Stimulated activated CD8-positive, alpha-beta memory T cell treated with anti-CD3 and anti-CD28 coated beads, Interleukin-7, amount 100 ng/mL, for 1 hour (primary cell): ENCODE data around the gene SS18L1.

ENCODE experiments used
- DNase-seq, 2 donors: peaks; one replicate each; pipeline ENCODE4 v3.0.0-alpha.2; 2020; ENCODE audit warnings: low read depth in 2 of 2

Gene SS18L1

DNA sequence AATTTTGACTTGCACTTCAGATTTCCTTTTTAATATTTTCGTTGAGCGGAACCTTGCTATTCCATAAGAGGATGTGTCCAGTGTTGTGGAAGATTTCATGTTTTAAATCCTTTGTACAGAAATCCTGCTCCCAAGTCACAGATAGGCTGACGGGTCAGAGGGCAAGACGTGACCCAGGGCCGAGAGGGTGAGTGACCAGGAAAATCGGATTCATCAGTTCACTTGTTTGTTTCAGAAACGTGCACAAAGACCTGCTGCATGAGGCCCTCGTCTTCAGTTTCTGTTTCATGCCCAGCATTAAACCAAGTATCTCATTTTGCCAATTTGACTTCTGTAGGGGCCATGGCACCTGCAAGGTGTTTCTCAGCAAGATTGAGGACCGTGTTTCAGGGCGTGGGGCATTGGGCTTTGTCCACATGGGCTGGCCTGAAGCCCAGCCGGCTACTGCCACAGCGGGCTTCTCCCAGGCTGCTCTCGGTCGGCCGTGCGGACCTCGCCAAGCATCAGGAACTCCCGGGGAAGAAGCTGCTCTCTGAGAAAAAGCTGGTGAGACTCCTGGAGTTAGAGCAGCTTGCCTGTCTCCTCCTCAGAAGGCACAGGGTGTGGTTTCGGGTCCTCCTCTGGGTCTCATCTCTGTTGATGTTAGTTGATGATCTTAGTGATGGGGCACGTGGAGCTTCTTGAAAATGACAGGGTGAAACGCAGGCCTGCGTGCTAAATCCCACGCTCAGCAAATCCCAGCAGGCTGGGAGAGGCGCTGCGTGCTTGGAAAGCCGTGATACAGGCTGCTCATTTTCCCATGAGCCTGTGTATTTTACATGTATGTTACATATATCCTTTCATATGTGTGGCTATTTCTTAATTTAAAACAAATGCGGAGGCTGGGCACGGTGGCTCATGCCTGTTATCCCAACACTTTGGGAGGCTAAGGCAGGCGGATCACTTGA, 49.8 kb downstream of the SS18L1 start:
- no peak for DNase-seq

GRCh38 chr20:62195075-62195405, 51.5 kb downstream of the SS18L1 start:
- DNase-seq = no peak

GRCh38 chr20:62195736-62196135, 52.2 kb downstream of the SS18L1 start:
- no peak for DNase-seq

DNA sequence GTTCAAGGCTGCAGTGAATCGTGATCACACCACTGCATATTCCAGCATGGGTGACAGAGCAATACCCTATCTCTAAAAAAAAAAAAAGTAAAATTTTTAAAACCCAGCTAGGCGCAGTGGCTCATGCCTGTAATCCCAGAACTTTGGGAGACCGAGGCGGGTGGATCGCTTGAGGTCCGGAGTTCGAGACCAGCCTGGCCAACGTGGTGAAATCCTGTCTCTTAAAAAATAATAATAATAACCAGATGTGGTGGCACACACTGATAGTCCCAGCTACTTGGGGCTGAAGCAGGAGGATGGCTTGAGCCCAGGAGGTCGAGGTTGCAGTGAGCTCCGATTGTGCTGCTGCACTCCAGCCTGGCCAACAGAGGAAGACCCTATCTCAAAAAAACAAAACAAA, 52.7 kb downstream of the SS18L1 start:
- no peak for DNase-seq

- DNase-seq = no peak
These were observed 53.7 kb downstream of the SS18L1 start for GRCh38 chr20:62197311-62197710.

- no peak for DNase-seq
These were observed 54.2 kb downstream of the SS18L1 start for GRCh38 chr20:62197801-62198200.

DNA sequence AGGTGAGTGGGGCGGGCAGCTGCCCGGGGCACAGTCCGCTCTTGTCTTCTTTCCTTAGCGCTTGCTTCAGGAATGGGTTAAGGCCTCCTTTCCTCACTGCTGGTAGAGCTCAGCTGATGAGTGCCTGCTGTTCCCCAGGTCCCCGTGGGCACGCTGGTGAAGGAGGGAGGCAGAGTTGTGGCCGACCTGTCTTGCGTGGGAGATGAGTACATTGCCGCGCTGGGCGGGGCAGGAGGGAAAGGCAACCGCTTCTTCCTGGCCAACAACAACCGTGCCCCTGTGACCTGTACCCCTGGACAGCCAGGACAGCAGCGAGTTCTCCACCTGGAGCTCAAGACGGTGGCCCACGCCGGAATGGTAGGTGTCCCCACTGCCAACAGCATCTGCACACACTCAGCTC, 54.9 kb downstream of the SS18L1 start:
- no peak for DNase-seq

GRCh38 chr20:62198931-62199330, 55.4 kb downstream of the SS18L1 start:
- no peak for DNase-seq

DNA sequence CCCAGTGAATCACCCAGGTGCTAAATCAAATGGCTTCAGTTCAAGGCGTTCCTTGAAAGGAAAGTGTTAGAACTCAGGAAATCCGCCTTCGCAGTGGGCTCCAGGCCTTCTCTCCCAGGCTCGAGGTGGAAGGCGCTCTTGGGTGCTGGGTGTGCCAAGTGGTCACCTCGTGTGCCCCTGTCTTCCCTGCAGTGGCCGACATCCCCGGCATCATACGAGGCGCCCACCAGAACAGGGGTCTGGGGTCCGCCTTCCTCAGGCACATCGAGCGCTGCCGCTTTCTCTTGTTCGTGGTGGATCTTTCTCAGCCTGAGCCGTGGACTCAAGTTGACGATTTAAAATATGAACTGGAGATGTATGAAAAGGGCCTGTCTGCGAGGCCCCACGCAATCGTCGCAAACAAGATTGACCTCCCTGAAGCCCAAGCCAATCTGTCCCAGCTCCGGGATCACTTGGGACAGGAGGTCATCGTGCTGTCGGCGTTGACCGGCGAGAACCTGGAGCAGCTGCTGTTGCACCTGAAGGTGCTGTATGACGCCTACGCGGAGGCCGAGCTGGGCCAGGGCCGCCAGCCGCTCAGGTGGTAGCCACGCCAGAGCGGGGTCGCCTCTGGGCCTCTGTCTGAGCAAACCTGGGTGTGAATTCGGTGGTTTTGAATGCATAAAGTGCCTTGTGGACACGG, 57.1 kb downstream of the SS18L1 start:
- no peak for DNase-seq

- DNase-seq = no peak
These were observed 57.9 kb downstream of the SS18L1 start for GRCh38 chr20:62201173-62202082.

- no peak for DNase-seq
These were observed 58.5 kb downstream of the SS18L1 start for GRCh38 chr20:62202083-62202395.

DNA sequence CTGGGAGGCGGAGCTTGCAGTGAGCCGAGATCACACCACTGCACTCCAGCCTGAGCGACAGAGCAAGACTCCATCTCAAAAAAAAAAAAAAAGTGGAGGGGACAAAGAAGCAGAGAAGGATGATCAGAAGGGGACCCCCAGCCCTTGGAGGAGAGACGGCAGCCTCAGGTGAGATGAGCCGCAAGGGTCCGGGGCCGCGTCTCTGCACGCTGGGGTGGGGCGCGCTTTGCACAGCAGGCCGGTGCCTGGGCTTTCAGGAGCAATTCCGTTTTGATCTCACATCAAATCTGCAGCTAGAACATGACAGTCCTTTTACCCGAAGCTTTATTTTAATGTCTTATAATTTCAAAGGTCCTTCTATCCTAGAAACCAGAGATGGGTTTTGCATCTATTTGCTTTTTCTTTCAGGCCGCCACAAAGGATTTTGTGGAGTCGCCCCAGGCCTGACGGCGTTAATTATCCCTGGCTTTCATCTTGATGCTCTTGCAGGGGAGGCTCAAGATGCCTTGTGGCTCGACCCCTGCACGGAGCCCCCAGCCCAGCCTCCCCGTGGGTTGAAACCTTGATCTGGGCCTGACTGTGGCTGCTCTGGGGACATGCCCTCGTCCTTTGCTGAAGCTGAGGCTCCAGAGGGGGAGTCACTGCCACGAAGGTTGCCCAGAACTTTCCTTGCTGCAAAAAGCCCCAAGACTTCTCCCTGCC, 59.3 kb downstream of the SS18L1 start:
- no peak for DNase-seq

DNA sequence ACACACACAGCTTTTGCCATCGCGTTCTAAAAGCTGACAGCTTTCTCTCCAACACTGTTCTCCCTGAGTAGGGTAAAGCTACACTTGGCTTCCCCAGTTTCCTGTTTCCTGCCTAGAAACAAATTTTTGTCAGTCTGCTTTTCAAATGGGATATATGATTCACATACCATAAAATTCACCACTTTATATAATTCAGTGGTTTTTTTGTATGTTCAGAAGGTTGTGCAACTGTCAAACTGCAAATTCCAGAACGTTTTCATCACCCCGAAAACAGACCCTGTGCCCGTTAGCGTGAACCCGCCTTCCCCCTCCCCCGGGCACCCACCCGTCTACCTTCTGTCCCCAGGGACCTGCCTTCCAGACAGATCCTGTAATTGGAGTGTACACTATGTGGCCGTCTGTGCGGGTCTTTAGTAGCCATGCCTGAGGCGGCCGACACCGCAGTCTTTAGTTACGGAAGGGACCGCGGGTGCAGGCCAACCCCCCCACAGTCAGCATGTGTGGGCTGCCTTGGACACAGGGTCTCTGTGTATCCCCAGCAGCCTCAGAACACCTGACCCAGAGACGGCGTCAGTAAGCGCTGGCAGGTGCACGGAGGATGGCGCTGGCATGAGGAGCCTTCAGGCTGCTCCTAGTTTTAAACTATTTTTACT, 59.9 kb downstream of the SS18L1 start:
- no peak for DNase-seq

- DNase-seq = no peak
These were observed 62.2 kb downstream of the SS18L1 start for GRCh38 chr20:62205618-62206387.

- no peak for DNase-seq
These were observed 62.8 kb downstream of the SS18L1 start for GRCh38 chr20:62206388-62206775.

DNA sequence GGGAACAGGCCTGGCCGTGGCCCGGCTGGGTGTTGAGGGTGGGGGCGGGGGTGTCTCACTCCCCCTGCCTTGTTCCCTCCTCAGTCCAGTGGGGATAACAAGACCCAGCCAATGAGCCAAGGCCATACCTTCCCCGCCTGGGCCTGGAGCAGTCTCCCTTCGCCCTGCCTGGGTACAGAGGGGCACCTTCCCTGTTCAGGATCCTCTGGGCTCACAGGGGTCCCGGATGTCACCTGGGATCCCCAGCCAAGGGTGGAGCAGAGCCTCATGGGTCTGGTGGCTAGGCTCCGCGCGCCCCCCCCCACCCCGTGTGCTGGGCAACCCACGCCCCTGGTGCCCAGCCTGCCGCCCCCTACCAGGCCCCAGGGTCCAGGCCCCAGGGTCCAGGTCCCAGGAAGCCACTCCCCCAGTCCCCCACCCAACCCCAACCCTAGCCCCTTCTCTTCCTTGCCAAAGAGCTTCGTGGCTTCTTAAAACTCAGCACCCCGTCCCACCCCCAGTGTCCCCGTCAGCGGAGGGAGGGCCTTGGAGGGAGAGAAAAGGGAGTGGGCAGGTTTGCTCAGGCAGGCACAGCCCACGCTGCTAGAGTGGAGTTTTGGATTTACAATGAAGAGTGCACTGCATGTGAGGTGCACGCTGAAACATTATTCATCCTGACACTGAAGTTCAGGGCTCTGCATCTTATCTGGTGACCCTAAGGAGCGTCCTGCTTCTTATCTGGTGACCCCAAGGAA, 64.7 kb downstream of the SS18L1 start:
- DNase-seq = no peak

DNA sequence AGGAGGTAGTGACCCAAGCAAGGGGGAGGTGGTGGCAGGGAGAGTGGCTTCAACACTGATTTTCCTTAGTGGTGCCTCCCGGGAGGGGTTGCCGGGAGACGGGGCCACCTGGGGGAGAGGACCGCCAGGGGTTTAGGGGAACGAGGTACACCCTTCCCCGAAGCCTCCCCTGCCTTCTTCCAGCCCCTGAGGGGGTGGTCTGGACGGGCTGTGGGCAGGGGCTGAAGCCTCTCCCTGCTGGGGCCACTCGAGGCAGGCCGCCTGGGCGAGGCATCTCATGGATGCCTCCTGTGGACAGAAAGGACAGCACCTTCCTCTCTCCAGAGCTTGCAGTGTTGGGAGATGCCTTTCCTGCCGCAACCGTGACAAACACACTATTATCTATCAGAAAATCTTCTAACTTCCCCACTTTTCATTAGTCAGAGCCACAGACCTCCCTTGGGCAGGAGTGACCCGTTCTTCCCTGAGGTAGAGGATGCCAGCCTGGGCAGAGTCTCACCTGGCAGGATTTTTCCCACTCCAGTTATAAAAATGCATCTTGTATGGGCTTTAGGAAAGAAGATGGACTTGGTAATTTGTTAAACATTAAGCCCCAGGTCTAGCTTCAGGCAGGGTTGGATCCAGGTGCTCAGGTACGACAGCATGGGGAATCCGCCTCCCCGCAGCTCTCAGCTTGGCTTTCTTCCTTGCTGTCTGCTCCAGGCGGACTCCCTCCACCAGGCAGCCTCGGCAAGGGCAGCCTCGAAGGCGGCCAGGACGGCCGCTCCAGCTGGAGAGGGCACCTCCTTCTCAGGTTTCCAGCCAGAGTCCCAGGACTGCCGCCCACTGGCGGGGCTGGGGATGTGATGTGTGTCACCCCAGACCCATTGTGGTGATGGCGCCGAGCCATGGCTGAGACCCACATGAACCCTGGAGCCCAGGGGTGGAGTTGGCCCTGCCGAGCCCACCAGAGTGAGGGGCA, 65.5 kb downstream of the SS18L1 start:
- DNase-seq = no peak

- no peak for DNase-seq
These were observed 66.4 kb downstream of the SS18L1 start for GRCh38 chr20:62209850-62210495.
